HEK293T (cell line): Measurements from ENCODE around the gene RASL10A.

ENCODE experiments used
- BHLHE40 ChIP-seq: fragments of 450-650 bp; IDR thresholded peaks from 2 replicates; pipeline ENCODE4 v1.6.1; 2016; ENCODE audit warnings: mild to moderate bottlenecking, moderate library complexity, borderline replicate concordance
- CTBP1 ChIP-seq: fragments of 450-650 bp; IDR thresholded peaks from 2 replicates; pipeline ENCODE4 v1.6.1; 2016; ENCODE audit warnings: borderline replicate concordance
- ELF4 ChIP-seq: fragments of 450-650 bp; IDR thresholded peaks from 2 replicates; pipeline ENCODE4 v1.6.1; 2017; ENCODE audit warnings: antibody characterized with exemption
- FOXA1 ChIP-seq: fragments of 450-650 bp; IDR thresholded peaks from 2 replicates; pipeline ENCODE4 v1.6.1; 2016; ENCODE audit warnings: mild to moderate bottlenecking
- FOXK2 ChIP-seq: fragments of 450-650 bp; IDR thresholded peaks from 2 replicates; pipeline ENCODE4 v1.6.1; 2016; ENCODE audit warnings: mild to moderate bottlenecking
- FOXM1 ChIP-seq: fragments of 450-650 bp; IDR thresholded peaks from 2 replicates; pipeline ENCODE4 v1.6.1; 2017; ENCODE audit warnings: mild to moderate bottlenecking, borderline replicate concordance
- HDGF ChIP-seq: fragments of 450-650 bp; IDR thresholded peaks from 2 replicates; pipeline ENCODE4 v1.6.1; 2017; ENCODE audit warnings: antibody characterized with exemption, borderline replicate concordance
- LEF1 ChIP-seq: fragments of 450-650 bp; IDR thresholded peaks from 2 replicates; pipeline ENCODE4 v1.6.1; 2017; ENCODE audit warnings: mild to moderate bottlenecking, borderline replicate concordance
- NFRKB ChIP-seq: fragments of 450-650 bp; IDR thresholded peaks from 2 replicates; pipeline ENCODE4 v1.6.1; 2016; ENCODE audit warnings: mild to moderate bottlenecking, moderate library complexity
- PKNOX1 ChIP-seq: fragments of 450-650 bp; IDR thresholded peaks from 2 replicates; pipeline ENCODE4 v1.6.1; 2016
- SUZ12 ChIP-seq: fragments of 450-650 bp; IDR thresholded peaks from 2 replicates; pipeline ENCODE4 v1.6.1; 2016; ENCODE audit warnings: mild to moderate bottlenecking
- TARDBP ChIP-seq: fragments of 450-650 bp; IDR thresholded peaks from 2 replicates; pipeline ENCODE4 v1.6.1; 2016
- ZNF384 ChIP-seq: fragments of 450-650 bp; IDR thresholded peaks from 2 replicates; pipeline ENCODE4 v1.6.1; 2016

- TF ChIP-seq LEF1 (no peak), SUZ12 (no peak), BHLHE40 (no peak), FOXM1 (no peak), ZNF384 (no peak), ELF4 (0 out of 2 replicates have a peak, but pooled peaks have one; percentile 46), PKNOX1 (peak; percentile 85), FOXA1 (no peak), HDGF (no peak), NFRKB (no peak), FOXK2 (no peak), TARDBP (no peak), CTBP1 (no peak)
These were observed 44.8 kb downstream of the RASL10A start for GRCh38 chr22:29270475-29271271.
